Muscle of arm (tissue), 12 donors: ENCODE measurements around the gene C2orf69. TPM values are rescaled to one million over a fixed set of nuclear protein-coding genes. Genes with fewer than 3 reads are reported as not detected.
"Not testable (repeated sequence)": the region's sequence is repeated elsewhere in the genome, so short reads cannot be mapped to it uniquely, and the experiment has no call there.

Experiments
- DNase-seq: peaks from one replicate; pipeline ENCODE4 v3.0.0-alpha.2; 2013
- polyA plus RNA-seq, 12 donors: library from polyadenylated mRNA; unstranded; fragments of 120-200 nt; gene quantifications; one replicate each; pipeline ENCODE4 v1.2.1, GENCODE V29; 2013; ENCODE audit not compliant: insufficient read length in 12 of 12

The C2orf69 gene
- polyA plus RNA-seq, 12 donors, result 8.1 to 14.9 (median 11.2) TPM; not detected in 1

- DNase-seq, result peak; percentile 45
These were observed 726 bp downstream of the C2orf69 start for GRCh38 chr2:199911877-199912161.

GRCh38 chr2:199912553-199913114, 1.5 kb downstream of the C2orf69 start:
- not testable (repeated sequence) for DNase-seq

DNA sequence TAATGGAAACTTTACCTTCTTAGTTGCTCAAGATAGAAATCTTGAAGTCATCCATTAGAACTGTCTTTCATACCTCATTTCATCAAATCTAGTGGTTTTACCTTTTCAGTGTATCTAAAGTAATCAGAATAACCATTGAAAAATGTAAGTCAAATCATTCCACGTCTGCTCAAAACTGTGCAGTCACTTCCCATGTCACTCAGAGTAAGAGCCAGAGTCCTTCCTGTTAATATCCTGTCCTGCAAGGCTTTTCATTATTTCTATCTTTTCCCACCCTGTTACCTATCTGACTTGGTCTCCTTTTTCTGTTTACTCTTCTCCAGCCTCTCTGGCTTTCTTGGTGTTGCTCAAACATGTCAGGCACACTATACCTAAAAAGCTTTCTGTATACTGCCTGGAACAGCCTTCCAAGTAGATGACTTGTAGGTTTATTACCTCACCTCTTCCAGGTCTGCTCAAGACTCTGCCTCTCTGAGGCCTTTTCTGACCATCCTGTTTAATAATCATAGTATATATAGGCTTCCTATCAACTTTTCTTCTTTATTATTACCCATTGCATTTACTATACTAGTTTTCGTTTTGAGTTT, 3.4 kb downstream of the C2orf69 start:
- no peak for DNase-seq

DNA sequence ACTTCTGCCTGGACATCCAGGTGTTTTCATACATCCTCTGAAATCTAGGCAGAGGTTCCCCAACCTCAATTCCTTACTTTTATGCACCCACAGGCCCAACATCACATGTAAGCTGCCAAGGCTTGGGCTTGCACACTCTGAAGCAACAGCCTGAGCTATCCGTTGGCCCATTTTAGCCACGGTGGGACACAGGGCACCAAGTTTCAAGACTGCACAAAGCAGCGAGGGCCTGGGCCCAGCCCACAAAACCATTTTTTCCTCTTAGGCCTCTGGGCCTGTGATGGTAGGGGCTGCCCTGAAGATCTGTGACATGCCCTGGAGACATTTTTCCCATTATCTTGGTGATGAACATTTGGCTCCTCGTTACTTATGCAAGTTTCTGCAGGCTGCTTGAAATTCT, 5.9 kb downstream of the C2orf69 start:
- no peak for DNase-seq

- no peak for DNase-seq
These were observed 11.8 kb downstream of the C2orf69 start for GRCh38 chr2:199922856-199923255.

DNA sequence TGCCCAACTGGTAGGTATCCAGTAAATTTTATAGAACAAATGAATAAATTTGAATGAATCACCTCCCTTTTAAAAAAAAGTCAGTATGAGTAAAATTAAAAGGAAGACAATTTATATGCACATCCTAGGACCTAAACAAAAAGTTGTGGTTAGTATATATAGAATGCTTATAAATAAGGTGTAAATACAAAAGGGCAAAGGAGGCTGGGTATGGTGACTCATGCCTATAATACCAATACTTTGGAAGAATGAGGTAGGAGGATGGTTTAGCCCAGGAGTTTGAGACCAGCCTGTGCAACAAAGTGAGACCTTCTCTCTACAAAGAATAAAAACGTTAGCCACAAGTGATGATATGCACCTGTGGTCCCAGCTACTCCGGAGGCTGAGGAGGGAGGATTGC, 12.8 kb downstream of the C2orf69 start:
- no peak for DNase-seq

GRCh38 chr2:199926806-199927205, 15.7 kb downstream of the C2orf69 start:
- no peak for DNase-seq

DNA sequence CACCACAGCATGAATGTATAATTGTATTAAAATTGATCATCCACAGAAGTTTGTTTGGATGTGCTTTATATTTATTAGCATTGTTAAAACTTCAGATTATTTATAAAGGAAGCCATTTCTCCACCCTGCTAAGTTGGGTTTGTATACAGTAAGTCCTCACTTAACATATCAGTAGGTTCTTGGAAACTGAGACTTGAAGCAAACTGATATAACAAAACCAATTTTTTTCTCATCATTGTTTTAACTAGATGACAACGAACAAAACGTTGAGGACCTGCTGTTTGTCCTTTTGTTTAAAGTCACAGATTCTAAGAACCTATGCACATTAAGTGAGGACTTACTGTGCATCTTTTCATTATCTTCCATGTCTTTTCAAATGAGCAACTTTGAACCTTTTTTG, 17.1 kb downstream of the C2orf69 start:
- no peak for DNase-seq

GRCh38 chr2:199928626-199929025, 17.5 kb downstream of the C2orf69 start:
- no peak for DNase-seq

GRCh38 chr2:199929262-199929661, 18.2 kb downstream of the C2orf69 start:
- DNase-seq, result no peak

GRCh38 chr2:199932312-199932855, 21.3 kb downstream of the C2orf69 start:
- no peak for DNase-seq

DNA sequence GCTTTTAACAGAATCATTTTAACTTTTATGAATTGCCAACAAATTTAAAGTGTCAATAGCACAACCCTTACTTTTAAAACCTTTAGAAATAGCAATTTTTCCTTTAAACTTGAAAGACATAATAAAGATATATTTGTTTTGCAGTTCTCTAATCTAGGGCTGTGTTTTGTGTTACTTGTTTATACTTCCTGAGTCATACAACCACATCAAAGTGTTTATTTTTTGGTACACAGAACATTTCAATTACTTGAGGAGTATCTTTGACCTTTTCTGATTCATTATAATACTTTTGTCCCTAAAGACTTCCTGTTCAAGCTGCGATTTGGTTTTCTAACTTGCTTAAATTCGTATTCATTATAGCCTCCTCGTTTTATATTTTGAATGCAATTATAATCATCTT, 22.4 kb downstream of the C2orf69 start:
- DNase-seq, result no peak

DNA sequence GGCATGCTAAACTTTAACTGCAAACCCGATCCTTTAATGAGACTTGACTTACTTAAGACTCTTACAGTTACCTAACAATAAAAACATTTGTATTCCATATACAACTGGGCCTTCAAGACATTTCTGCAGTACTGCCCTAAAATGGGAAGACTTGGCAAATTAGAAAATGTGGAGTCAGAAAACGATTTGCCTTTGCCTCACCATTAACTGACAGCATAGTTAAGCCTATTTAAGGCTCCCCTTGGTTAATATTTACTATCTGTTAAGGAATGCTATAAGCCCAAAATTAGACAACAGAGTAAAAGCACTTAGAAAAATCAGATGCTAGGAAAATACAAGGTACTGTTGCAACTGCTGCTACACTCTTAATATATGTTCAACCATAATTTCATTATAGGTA, 25.5 kb downstream of the C2orf69 start:
- no peak for DNase-seq

- DNase-seq, result no peak
These were observed 29.3 kb downstream of the C2orf69 start for GRCh38 chr2:199940373-199940772.

DNA sequence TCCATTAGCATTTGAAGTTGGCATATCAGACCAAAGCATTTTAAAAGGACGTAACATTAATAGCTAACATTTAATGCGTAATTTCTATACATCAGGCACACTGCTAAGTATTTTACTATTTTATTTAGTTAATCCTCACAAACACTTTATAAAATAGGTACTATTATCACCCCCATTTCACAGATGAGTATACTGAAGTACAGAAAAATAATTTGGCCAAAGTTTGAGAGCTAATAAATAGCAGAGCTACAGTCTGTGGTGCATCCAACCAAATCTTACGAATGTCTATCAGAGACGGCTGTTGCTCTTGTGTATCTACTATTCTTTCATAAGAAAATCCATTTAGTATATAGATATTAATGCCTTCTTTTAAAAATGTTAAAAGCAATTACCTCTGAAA, 32.3 kb downstream of the C2orf69 start:
- no peak for DNase-seq

- no peak for DNase-seq
These were observed 35.1 kb downstream of the C2orf69 start for GRCh38 chr2:199946196-199946595.

GRCh38 chr2:199946836-199947235, 35.7 kb downstream of the C2orf69 start:
- no peak for DNase-seq

DNA sequence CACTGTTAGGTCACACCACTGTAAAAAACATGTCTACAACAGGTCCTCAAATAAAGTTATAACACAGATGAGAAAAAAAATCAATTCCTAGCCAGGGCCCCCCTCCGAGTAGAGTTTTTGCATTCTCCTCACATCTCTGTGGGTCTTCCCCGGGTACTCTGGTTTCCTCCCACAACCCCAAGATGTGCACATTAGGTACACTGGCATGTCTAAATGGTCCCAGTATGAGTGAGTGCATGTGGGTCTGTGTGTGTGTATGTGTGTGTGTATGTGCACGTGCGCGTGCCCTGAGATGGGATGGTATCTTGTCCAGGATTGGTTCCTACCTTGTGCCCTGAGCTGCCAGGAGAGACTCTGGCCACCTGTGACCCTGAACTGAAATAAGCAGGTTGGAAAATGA, 39.3 kb downstream of the C2orf69 start:
- DNase-seq, result no peak

DNA sequence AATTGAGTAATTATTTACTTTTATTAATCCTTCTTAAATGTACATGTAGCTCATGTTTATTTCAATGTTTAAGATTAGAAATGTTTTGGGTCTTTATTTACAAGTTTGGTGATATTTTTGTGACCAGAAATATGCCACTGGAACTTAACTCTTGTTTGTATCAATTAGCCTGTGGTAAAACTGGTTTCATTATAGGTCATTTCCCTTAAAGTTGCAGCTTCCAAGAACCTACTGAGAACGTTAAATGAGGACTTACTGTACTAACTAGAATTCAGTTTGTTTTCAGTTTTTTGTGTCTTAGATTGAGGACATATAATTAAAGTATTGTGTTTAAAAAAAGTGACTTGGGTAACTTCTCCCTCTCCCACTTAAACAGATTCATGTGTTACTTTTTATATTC, 39.9 kb downstream of the C2orf69 start:
- no peak for DNase-seq

- no peak for DNase-seq
These were observed 43.9 kb downstream of the C2orf69 start for GRCh38 chr2:199955007-199955338.

- DNase-seq, result peak; percentile 89
These were observed 44.4 kb downstream of the C2orf69 start, which contains the start of the genes MAIP1 and TYW5 for GRCh38 chr2:199955339-199956061. Gene MAIP1 (plus strand): TSS chr2:199955582. CDS start chr2:199955799, 217 bp downstream. Gene TYW5 (minus strand): TSS chr2:199955491. CDS start chr2:199955470, 21 bp downstream.

- DNase-seq, result no peak
These were observed 44.9 kb downstream of the C2orf69 start for GRCh38 chr2:199956062-199956380.

- DNase-seq, result no peak
These were observed 46.9 kb downstream of the C2orf69 start for GRCh38 chr2:199958014-199958413.

GRCh38 chr2:199962203-199962602, 51.1 kb downstream of the C2orf69 start:
- no peak for DNase-seq
